K562 treated with DMSO at 1 percent for 12 hours (cell line): Measurements from ENCODE around the gene C6. TPM values are rescaled to one million over a fixed set of nuclear protein-coding genes. Genes with fewer than 3 reads are reported as not detected.

ENCODE experiments used
- total RNA-seq: library from RNA; unstranded; fragments of 300-600 nt; gene quantifications from 2 replicates; pipeline ENCODE4 v1.2.3, GENCODE V29; 2022; ENCODE audit not compliant: insufficient read depth

C6 gene
- total RNA-seq, result not detected in 2 replicates

GRCh38 chr5:41213340-41213739 is at the start of gene C6:
C6 (minus strand) TSS chr5:41213532; CDS start chr5:41203230, 10,302 bp downstream.

Other genes starting within 250 kb of the C6 start
- gene MROH2B, start 142.2 kb downstream of the C6 start, total RNA-seq, result not detected in 2 replicates